ENCODE data around the gene SRSF6. TPM values are rescaled to one million over a fixed set of nuclear protein-coding genes. Genes with fewer than 3 reads are reported as not detected.
"Not testable (repeated sequence)": the region's sequence is repeated elsewhere in the genome, so short reads cannot be mapped to it uniquely, and the experiment has no call there.

The SRSF6 gene
- total RNA-seq, 2 experiments from 2014 or later, result 112 to 114 TPM

DNA sequence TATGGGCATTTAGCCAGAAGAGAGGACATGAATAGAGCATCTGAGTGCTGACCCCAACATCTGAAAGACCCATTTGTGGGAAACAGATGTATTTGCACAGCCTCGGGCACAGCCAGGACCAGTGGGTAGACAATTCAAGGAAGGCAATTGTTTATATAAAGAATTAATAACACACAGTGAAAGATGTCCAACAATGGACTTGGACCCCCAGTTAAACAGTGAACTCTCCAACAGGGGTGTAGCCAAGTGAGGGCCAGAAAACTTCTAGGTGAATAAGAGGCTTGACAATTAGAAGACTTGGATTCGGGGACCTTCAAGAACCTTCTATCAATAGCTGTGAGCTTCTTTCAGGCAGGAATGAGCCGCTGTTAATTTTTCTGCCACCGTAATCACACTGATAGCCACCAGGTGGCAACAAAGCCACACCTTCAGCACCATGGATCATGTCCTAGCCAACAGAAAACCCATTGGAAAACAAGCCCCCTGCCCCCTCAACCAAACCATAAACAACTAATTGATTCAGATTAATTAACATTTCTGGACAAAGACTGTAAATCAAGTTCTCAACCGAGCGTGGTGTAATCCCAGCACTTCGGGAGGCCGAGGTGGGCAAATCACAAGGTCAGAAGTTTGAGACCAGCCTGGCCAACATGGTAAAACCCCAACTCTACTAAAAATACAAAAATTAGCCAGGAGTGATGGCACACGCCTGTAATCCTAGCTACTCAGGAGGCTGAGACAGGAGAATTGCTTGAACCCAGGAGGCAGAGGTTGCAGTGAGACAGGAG lies 8.8 kb upstream of the SRSF6 start:
- Mint-ChIP-seq H3K27ac (no peak overlapping the region), H3K36me3 (ENCODE audit: low read depth) (no peaks in the 10 kb centered on the region), H3K4me1 (ENCODE audit: low read depth) (peaks cover 3% of the 10 kb centered on the region), H3K4me3 (no peak overlapping the region), H3K27me3 (peaks cover 28% of the 10 kb centered on the region), H3K9me3 (no peaks in the 10 kb centered on the region)
- ChIA-PET POLR2A (interaction anchor here (1.5 kb wide), 1 partner anchor 9 kb away, joined by 8 read pairs; the partner anchor contains the start of gene SRSF6), CTCF (interaction anchor here (0.6 to 1.9 kb wide), 23 partner anchors 9 to 667 kb away, joined by 3 to 13 read pairs (median 3); partner anchors contain the start of gene SRSF6)
- TF ChIP-seq, protein P1, sequence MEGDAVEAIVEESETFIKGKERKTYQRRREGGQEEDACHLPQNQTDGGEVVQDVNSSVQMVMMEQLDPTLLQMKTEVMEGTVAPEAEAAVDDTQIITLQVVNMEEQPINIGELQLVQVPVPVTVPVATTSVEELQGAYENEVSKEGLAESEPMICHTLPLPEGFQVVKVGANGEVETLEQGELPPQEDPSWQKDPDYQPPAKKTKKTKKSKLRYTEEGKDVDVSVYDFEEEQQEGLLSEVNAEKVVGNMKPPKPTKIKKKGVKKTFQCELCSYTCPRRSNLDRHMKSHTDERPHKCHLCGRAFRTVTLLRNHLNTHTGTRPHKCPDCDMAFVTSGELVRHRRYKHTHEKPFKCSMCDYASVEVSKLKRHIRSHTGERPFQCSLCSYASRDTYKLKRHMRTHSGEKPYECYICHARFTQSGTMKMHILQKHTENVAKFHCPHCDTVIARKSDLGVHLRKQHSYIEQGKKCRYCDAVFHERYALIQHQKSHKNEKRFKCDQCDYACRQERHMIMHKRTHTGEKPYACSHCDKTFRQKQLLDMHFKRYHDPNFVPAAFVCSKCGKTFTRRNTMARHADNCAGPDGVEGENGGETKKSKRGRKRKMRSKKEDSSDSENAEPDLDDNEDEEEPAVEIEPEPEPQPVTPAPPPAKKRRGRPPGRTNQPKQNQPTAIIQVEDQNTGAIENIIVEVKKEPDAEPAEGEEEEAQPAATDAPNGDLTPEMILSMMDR (IDR thresholded peaks at IDR 0.05), result peak; percentile 77
- intact Hi-C loops (cut with micrococcal nuclease), result no loop called here
- peak; percentile 72 for ATAC-seq
- DNase-seq, result peak; percentile 63

DNA sequence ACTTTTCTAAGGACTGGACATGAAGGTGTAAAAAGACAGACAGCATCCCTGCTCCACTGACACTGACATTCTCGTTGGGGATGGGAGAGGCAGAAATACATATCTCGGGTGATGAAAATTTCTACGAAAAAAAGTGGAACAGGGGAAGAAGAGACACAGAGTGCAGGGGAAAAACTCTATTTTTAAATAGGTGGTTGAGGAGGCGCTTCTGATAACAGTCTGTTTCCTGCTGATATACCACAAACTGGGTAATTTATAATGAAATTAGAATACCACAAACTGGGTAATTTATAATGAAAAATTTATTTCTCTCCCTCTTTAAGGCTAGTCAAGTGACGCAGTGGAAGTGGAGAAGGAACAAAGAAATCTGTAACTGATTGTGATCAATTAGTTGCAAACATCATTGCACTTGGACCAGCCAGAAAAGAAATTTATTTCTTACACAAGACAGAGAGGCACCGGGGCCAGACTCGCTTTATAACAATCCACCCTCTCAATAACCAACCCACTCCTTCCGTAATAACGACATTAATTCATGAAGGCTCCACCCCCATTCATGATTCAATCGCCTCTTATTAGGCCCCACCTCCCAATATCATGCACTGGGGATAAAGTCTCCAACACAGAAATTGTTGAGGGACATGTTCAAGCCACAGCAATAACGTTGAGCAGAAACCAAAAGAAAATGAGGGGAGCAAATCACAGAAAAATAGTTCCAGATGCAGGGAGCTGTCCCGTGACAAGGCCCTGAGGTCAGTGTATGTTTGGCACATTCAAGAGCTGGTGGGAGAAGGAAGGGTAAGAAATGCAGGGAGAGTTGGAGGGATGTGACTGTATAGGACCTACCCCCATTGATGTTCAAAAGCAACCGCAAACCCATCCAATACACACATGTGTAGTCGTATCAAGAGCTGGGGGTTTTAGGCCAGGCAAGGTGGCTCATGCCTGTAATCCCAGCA lies 6.6 kb upstream of the SRSF6 start:
- ChIA-PET POLR2A (interaction anchor here (0.8 kb wide), 1 partner anchor 12 kb away, joined by 4 read pairs; no protein-coding TSS in a partner anchor), CTCF (interaction anchor here (1.2 to 1.7 kb wide), 2 partner anchors 9 to 87 kb away, joined by 3 read pairs; no protein-coding TSS in a partner anchor)
- H3K36me3 Mint-ChIP-seq (ENCODE audit: low read depth), result no peaks in the 10 kb centered on the region
- no peak for DNase-seq
- no peak for ATAC-seq
- no peak overlapping the region for H3K27ac Mint-ChIP-seq
- peaks cover 3% of the 10 kb centered on the region for H3K4me1 Mint-ChIP-seq (ENCODE audit: low read depth)
- intact Hi-C loops (cut with micrococcal nuclease), result loop anchor here (10.0 kb wide), 1 partner anchor 634 kb away; no protein-coding TSS in a partner anchor
- H3K4me3 Mint-ChIP-seq, result no peak overlapping the region
- peaks cover 30% of the 10 kb centered on the region for H3K27me3 Mint-ChIP-seq
- TF ChIP-seq, protein P1 (IDR thresholded peaks at IDR 0.05), result no peak
- H3K9me3 Mint-ChIP-seq, result no peaks in the 10 kb centered on the region

- Mint-ChIP-seq H3K4me3 (no peak overlapping the region), H3K9me3 (no peaks in the 10 kb centered on the region), H3K27ac (no peak overlapping the region), H3K4me1 (ENCODE audit: low read depth) (peaks cover 7% of the 10 kb centered on the region), H3K36me3 (ENCODE audit: low read depth) (no peaks in the 10 kb centered on the region), H3K27me3 (peaks cover 27% of the 10 kb centered on the region)
- TF ChIP-seq, protein P1 (IDR thresholded peaks at IDR 0.05), result no peak
- intact Hi-C loops (cut with micrococcal nuclease), result loop anchor here (10.0 kb wide), 1 partner anchor 632 kb away; no protein-coding TSS in a partner anchor
- DNase-seq, result no peak
- ChIA-PET CTCF (interaction anchor here (1.2 to 1.7 kb wide), 2 partner anchors 11 to 86 kb away, joined by 3 read pairs; no protein-coding TSS in a partner anchor), POLR2A (interaction anchor here (0.6 kb wide), 1 partner anchor 10 kb away, joined by 3 read pairs; no protein-coding TSS in a partner anchor)
- ATAC-seq, result no peak
Observed at GRCh38 chr20:43452404-43453126, 5.1 kb upstream of the SRSF6 start.

DNA sequence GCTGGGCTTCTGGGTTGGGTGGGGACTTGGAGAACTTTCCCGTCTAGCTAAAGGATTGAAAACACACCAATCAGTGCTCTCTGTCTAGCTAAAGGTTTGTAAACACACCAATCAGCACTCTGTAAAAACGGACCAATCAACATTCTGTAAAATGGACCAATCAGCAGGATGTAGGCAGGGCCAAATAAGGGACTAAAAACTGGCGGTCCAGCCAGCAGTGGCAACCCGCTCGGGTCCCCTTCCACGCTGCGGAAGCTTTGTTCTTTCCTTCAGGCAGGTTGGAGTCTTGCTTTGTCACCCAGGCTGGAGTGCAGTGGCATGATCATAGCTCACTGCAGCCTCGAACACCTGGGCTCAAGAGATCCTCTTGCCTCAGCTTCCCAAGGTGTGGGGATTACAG lies 1.4 kb upstream of the SRSF6 start:
- not testable (repeated sequence) for H3K27ac Mint-ChIP-seq, H3K27me3 Mint-ChIP-seq, ATAC-seq, H3K9me3 Mint-ChIP-seq
- Mint-ChIP-seq H3K4me1 (ENCODE audit: low read depth) (peaks cover 20% of the 10 kb centered on the region), H3K36me3 (ENCODE audit: low read depth) (peaks cover 28% of the 10 kb centered on the region), H3K4me3 (peak overlapping the region; percentile 93)
- peak; percentile 8 for DNase-seq
- ChIA-PET CTCF (interaction anchor here (0.8 to 1.7 kb wide), 3 partner anchors 13 to 624 kb away, joined by 3 to 4 read pairs (median 3); no protein-coding TSS in a partner anchor), POLR2A (interaction anchor here (1.2 to 2.9 kb wide), 8 partner anchors 9 to 1503 kb away, joined by 3 to 25 read pairs (median 8); no protein-coding TSS in a partner anchor)
- intact Hi-C loops (cut with micrococcal nuclease), result loop anchor here (10.0 kb wide), 1 partner anchor 629 kb away; no protein-coding TSS in a partner anchor

Measured in activated CD8-positive, alpha-beta T cell treated with anti-CD3 and anti-CD28 coated beads for 36 hours (primary cell).